Hematopoietic multipotent progenitor cell (in vitro differentiated cells): ENCODE results near the gene BCR. TPM values are rescaled to one million over a fixed set of nuclear protein-coding genes. Genes with fewer than 3 reads are reported as not detected.
A peak's percentile ranks its signal among the peaks of the same experiment; 100 is the strongest.
"Not testable (repeated sequence)": the region's sequence is repeated elsewhere in the genome, so short reads cannot be mapped to it uniquely, and the experiment has no call there.

Experiments
- DNase-seq, 3 donors: peaks; one replicate each; pipeline ENCODE4 v3.0.0-alpha.2; 2011 to 2015; ENCODE audit warnings: low read depth in 2 of 3, low spot score in 2 of 3
- total RNA-seq: library from RNA; depleted of rRNA; stranded (reverse); fragments of >200 nt; gene quantifications from one replicate; pipeline ENCODE4 v1.2.3, GENCODE V29; 2012

The BCR gene
- total RNA-seq, 1 donor: 238 TPM

DNA sequence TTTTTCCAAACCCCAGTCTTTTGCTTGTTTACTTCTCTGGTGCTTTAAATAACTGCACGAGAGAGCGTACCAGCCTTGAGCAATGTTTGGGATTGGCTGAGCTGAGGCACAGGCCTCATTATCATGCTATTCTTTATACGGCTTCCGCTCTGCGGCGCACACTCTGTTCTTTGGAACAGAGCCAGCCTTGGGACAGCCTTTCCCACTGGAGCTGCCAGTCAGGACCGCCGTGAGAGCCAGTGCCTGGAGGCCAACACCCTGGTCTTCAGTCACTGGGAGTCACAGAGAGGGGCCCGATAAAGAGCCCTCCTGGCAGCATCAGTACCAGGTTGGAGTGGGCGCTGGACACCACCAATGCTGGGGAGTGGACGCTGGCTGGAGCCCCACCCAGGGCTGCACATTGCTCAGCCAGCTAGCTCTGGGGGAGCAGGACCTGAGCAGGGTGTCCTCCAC, 125.6 kb downstream of the BCR start:
- DNase-seq: no peak

DNA sequence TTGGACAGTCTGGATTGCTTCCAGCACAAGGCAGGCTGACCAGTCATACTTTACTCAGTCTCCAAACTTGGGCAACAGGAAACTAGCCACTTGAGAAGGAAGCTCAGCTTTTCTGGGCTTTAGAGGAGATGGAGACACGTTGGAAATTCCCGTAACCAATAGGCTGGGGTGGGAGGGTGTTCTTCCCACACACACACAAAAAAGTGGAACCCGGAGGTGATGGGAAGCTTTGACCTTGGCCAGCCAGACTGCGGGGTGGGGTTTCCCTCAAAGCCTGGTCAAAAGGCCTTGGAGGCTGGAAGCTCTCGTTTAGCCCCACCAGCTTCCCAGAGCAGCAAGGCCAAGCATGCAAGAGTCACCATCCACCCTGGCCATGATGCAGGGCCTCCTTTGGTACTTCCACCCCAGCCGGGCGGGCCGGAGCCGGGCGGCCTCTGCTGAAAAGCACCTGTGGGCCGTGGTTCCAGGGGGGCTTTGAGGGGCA, 126.2 kb downstream of the BCR start:
- no peak for DNase-seq

DNA sequence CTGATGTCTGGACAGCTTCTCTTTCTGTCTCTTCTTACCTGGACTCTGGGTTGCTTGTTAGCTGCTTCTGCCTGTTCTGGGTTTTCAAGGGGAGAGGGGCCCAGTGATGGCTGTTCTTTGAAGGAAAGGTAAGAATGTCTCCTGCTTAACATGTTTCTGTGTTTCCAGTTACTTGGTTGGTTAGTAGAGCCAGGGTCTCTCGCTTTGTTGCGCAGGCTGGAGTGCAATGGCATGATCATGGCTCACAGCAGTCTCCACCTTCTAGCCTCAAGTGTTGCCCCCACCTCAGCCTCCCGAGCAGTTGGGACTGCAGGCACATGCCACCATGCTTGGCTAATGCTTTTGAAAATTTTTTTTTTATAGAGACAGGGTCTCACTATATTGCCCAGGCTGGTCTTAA, 126.6 kb downstream of the BCR start:
- DNase-seq: no peak

DNA sequence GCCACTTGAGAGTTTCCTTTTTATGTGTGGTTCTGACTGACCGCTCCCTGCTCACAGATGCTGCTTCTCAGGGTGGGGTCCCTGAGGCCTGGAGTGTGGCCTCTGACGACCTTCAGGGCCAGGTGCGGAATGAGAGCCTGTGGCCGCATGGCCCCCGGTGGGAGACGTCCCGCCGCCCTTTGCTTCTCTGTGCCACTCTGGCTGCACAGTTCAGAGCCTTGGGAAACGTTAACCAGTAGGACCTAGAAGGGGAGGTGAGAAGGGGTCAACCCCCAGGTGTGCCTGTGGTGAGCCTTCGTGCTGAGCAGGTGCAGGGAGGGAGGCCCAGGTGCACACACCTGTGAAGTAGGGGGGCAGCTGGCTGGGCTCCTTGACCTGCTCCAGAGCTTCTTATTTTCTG, 127.2 kb downstream of the BCR start:
- DNase-seq: not testable (repeated sequence)

DNA sequence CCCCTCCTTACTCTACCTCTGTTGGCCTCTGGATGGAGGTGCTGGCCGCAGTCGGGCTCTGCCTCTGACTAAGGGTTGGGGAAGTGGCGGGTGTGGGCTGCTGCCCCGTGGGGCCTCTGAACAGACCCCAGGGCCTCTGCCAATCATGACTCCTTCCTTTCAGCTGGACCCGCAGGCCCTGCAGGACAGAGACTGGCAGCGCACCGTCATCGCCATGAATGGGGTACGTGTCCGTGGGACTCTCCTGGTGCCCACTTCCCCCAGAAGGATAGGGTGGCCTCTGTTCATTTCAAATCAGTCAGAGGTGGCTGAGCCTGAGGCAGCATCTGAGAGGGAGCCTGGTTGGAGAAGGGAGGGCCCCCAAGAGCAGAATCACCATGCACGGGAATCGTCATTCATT, 129.0 kb downstream of the BCR start:
- not testable (repeated sequence) for DNase-seq

DNA sequence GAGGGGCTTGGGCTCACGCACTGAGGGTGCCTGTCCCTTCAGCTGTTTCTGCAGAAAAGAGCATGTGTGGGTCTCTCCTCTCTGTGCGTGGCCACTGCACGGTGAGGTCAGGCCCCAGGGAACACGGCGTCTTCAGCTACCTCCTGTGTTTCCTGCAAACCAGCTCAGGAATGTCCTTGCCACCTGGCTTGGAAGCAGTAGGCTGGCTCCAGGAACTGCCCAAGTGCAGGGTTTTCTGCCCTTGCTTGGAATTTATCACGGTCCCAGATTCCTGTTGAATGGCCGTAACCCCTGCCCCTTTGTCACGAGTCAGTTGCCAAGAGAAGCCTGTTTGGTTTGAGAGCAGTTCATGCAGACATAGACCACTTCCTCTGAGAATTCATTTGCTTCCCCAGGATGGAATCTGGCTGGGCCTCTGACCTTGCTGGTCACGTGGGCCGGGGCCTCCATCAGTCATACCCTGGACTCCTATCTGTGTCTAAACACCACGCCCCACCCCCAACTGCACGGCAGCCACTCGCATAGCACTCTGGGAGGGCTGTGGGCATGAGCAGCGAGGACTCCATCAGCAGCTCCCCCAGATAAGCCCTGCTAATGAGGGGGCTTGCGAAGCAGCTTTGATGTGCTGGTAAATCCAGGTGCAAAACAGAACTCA, 130.3 kb downstream of the BCR start:
- DNase-seq: not testable (repeated sequence)

DNA sequence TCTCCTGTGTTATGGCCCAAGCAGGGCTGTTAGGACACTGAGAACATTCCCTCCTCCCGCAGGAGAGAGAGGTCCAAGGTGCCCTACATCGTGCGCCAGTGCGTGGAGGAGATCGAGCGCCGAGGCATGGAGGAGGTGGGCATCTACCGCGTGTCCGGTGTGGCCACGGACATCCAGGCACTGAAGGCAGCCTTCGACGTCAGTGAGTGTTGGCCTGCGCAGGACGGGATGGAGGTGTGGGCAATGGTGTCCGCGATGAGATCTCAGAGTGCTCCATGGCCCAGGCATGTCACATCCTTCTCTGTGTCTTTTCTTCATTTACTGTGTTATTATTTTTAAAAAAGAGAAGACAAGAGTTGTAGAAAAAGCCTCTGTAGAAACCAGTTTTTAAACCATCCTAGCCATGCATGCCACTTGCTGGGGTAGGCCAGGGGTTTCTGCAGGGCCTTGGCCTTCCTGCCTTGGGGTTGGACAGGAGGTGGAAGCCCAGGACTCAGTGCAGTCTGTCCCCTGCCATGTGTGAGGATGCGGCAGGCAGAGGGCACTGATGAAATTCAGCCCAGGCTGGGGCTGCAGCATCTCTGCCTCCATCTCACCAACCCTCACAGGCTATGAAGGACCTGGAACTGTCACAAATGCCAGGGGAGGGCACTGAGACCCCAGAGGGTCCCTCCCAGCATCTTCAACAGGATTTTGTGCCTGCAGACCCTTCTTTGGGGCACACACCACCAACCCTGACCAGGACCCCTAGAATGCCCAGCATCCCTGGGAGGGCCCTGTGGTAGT, 131.5 kb downstream of the BCR start:
- not testable (repeated sequence) for DNase-seq

DNA sequence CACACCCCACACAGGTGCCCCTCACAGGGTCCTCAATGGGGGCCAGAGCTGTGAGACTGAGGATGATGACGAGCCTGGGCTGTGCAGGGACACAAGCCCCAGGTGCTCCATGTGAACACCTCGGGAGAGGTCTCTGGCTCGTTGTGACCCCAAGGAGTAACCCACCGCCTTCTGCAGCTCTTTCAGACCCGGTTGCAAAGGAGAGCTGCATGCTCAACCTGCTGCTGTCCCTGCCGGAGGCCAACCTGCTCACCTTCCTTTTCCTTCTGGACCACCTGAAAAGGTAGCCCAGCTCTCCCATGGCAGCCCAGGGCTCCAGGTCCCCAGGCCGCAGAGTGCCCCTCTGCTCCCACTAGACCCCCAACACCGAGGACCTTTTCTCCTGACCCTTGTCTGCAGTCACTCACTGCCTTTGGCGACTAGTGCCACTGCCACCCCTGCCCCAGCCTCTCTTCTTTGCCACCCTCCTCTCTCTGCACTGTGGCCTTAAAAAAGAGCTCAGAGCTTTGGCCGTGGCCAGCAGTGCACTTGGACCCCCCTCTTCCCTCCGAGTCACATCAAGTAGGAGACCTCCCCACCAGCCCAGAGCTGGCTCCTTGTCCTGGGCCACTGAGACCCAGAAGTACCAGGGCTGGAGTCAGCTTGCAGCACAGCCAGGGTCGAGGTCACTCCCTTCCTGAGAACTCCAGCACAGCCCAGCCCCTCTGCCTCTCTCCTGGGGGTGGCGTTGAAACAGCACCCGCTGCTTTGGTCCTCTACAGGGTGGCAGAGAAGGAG, 133.7 kb downstream of the BCR start:
- DNase-seq: no peak

DNA sequence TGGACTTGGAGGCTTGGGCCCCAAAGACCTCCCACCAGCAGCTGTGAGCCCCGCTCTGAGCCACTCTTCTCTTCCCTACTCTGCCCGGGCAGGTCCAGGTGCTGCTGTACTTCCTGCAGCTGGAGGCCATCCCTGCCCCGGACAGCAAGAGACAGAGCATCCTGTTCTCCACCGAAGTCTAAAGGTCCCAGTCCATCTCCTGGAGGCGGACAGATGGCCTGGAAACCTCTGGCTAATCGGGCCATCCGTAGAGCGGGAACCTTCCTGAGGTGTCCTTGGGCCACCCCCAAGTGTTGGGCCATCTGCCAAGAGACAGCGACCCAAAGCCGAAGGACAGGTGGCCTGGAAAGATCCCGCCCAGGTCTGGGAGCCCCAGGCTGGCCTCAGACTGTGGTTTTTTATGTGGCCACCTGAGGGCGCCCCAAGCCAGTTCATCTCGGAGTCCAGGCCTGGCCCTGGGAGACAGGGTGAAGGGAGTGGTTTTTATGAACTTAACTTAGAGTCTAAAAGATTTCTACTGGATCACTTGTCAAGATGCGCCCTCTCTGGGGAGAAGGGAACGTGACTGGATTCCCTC, 135.1 kb downstream of the BCR start:
- peak in 2 of 3 donors; percentile 29 to 58 for DNase-seq

DNA sequence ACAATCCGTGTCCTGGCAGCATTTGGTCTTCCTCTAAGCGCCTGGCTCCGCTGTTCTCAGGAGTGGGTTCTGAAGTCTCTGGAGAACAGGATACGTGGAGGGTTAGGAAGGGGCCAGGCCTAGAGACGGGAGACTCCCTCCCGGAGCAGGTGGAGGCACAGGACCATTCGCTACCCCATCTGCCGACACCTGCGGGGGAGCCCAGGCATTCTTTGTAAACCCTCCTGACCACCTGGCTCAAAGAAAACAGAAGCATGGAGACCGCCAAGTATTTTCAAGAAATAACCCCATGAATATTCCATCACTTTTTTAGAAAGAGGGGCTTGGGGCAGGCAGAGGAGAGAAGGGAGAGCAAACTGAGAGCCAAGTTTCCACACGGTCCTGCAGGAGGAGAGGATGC, 136.3 kb downstream of the BCR start:
- not testable (repeated sequence) for DNase-seq

DNA sequence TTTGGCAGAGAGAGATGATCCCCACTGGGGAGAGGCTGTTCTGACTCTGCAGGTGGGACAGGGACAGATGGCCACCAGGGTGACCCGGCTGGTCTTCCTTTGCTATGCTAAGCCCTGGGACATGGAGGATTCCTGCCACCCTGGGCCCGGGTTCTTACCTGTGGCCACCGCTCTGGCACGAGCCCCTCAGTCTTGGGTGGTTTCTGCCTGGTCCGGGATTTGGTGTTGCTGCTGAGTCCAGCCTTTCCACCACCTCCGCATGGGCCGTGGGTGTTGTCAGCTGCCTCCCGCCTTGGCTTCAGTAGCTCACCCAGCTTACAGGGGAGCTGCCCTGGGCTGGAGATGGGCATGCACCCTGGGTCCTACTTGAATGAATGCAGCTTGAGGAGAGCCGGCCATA, 138.0 kb downstream of the BCR start:
- DNase-seq: not testable (repeated sequence)

DNA sequence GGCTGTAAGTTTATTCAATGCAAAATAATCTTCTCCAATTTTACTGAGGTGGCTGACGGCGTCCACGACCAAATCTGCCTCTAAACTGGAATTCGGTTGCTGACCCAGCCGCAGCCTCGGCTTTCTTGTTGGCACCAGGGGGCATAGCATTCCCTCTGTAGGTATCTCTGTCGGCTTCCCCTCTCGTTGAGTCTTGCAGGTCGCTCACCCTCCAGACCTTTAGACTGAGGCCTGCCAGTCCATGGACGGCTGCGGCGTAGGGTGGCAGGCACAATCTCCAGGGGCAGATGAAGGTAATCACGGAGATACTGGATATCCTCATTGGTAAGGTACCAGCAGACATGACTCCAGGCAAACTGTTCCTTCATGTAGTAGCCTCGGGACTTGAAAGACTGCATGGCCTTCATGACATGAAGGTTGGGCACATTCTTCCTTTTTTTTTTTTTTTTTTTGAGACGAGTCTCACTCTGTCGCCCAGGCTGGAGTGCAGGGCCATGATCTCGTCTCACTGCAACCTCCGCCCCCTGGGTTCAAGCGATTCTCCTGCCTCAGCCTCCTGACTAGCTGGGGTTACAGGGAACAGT, 142.3 kb downstream of the BCR start:
- peak in 2 of 3 donors; percentile 12 to 14 for DNase-seq

DNA sequence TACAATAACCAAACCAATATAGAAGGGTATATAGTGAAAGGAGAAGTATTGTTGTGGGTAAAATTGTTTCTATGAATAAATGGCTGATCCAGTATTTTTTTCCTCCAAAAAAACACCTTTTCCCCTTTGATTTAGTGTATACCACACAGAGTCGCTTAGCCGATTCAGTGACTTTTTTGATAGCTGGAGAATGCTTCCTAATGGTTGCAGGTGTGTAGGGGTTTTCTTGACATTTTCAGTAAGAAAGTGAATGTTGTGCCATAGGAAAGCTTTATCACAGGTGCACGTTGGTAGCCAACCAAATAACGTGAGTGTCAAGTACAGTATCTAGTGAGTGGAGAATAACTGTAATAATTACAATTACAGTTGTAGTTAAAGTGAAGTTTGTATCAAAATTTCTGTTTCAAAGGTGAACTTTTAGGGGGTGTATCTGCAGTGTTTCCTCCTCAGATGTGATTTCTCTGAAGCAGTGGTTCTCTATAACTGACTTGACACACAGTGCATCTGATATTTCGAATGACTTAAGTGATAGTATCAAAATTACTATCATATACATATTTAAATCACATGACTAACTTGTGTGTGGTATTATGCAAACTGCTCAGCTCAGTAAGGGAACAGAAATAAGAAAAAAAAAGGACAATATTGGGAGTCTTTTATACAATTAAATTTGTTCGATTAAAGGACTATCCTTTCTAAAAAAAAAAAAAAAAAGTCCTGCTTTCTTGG, 143.8 kb downstream of the BCR start:
- DNase-seq: not testable (repeated sequence)

DNA sequence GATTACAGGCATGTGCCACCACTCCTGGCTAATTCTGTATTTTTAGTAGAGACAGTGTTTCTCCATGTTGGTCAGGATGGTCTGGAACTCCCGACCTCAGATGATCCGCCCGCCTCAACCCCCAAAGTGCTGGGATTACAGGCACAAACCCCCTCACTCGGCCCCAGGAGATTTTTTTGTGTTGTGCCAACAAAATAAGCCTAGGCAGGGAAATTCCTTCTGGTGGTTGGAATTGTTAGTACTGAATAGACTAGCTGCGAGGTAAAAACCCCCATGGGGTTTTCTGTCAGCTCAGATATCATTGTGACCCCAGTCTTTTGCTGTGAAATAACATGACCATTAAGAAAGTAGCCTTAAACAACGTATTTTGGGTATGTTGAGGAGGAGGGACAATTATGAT, 144.9 kb downstream of the BCR start:
- DNase-seq: no peak

DNA sequence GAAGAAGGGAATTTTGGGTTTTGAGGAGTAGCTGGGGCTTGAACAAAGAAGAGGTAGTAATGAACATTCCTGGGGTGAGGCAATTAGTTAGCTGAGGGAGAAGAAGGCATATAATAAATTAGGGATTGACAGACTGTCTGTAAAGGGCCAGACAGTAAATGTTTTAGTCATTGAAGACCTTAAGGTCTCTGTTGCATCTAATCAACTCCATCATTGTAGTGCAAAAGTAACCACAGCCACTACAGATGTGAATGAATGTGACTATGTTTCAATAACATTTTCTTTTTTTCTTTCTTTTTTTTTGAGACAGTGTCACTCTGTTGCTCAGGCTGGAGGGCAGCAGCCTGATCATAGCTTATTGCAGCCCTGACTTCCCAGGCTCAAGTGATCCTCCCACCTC, 153.5 kb downstream of the BCR start:
- DNase-seq: not testable (repeated sequence)

DNA sequence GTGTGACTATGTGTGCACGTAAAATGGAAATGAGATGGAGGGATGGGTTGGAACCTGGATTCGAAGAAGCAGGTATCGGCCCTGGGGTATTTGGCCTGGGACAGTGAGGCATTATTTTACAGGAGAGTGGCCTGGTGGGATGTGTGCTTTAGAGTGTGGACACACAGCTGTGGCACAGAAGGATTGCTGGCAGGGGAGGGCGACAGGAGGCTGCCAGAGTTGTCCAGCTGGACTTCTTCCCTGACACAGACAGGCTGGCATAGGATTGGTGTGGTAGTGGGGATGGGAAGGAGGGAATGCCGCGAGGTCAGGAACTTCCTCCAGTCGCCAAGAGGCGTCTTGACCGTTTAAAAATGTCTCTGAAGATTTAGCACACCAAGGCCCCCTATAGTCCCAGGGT, 157.4 kb downstream of the BCR start:
- not testable (repeated sequence) for DNase-seq

DNA sequence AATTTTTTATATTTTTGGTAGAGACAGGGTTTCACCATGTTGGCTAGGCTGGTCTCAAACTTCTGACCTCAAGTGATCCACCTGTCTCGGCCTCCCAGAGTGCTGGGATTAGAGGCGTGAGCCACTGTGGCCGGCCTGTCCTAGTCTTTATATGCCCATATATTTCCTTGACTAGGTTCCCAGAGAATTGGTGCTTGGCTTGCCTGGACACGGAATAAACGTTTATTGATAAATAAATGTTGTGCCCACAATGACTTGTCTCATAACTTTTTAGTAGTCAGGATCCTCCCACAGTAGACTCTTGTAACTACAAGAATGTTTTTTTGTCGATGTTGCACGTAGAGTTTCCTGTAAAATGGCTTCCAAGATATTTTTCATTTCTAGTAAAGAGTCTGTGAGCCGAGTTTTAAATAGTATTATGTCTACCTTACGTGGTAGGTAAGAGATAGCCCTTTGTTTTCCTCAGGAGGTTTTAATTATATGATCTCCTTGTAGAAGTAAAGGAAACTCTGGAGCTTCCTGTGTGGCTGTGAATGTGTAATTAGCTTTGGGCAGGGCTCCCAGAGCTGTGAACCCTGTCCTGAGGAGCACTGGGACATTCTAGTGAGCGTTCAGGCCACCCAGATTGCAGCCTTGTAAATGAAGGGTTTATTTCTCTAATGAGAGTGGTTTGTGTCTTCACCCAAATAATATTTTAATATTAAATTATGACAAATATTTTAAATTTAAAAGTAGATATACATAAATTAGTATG, 161.8 kb downstream of the BCR start:
- not testable (repeated sequence) for DNase-seq

DNA sequence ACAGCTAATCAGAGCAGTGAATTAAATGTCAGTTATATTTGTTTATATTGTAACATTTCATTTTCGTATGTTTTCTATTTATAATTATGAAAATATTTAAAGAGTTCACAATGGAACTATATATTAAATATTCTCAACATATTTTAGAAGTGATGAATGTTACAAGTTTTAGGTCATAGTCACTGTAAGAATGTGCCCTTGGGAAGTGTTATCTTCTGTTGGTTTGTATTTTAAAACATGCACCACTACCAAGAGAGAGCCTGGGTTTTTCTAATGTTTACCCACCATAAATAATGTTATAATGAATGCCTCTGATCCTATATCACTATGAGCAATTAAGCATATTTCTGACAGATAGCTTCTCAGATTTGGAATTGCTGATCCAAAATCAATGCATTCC, 171.0 kb downstream of the BCR start:
- no peak for DNase-seq

DNA sequence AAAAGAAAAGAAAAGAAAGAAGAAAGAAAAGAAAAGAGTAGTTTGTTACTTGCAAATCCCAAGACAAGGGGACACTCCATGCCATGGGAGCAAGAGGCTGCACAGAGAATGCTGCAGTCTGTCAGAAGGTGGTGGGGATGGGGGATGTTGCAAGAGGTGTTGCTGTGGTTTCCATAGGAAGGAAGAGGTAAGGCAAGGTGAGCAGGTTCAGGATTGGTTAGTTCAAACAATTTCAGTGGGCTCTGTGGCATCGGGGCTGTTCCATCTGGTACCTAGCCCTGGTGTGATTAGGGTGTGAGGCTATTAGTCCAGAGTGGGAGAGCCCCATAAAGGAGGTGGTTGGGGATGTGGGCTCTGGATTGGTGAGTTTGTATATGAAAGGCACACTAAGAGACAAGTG, 172.7 kb downstream of the BCR start:
- no peak for DNase-seq
